Measurements from ENCODE around the gene FIBCD1. TPM values are rescaled to one million over a fixed set of nuclear protein-coding genes. Genes with fewer than 3 reads are reported as not detected.

The FIBCD1 gene
- total RNA-seq, 2 donors from 2014 or later = 0.20 to 4.6 TPM

GRCh38 chr9:130857864-130858738, 80.9 kb downstream of the FIBCD1 start:
- no peaks in the 10 kb centered on the region for H3K9me3 ChIP-seq
- no peak for TF ChIP-seq CTCF (IDR thresholded peaks at IDR 0.05)
- H3K27ac ChIP-seq = peak overlapping the region; percentile 60 to 79
- H3K4me3 ChIP-seq = no peak overlapping the region
- no peaks in the 10 kb centered on the region for H3K27me3 ChIP-seq
- H3K4me1 ChIP-seq = peaks cover 0 to 40% of the 10 kb centered on the region in 2 donors
- peak; percentile 91 for DNase-seq (ENCODE audit: low spot score)
- H3K36me3 ChIP-seq = peaks cover 41% of the 10 kb centered on the region

GRCh38 chr9:130856474-130856873, 82.6 kb downstream of the FIBCD1 start:
- DNase-seq (ENCODE audit: low spot score) = no peak
- peaks cover 0 to 36% of the 10 kb centered on the region in 2 donors for H3K4me1 ChIP-seq
- no peaks in the 10 kb centered on the region for H3K9me3 ChIP-seq
- no peak overlapping the region for H3K27ac ChIP-seq
- no peaks in the 10 kb centered on the region for H3K27me3 ChIP-seq
- no peak overlapping the region for H3K4me3 ChIP-seq
- H3K36me3 ChIP-seq = peaks cover 35% of the 10 kb centered on the region
- TF ChIP-seq CTCF (IDR thresholded peaks at IDR 0.05) = no peak

- Histone ChIP-seq H3K27ac (no peak overlapping the region), H3K9me3 (no peaks in the 10 kb centered on the region), H3K36me3 (peaks cover 31% of the 10 kb centered on the region), H3K27me3 (no peaks in the 10 kb centered on the region), H3K4me3 (no peak overlapping the region), H3K4me1 (peaks cover 0 to 19% of the 10 kb centered on the region in 2 donors)
- TF ChIP-seq CTCF (IDR thresholded peaks at IDR 0.05) = no peak
- DNase-seq (ENCODE audit: low spot score) = no peak
These were observed 84.2 kb downstream of the FIBCD1 start for GRCh38 chr9:130854835-130855234.

- H3K9me3 ChIP-seq = no peaks in the 10 kb centered on the region
- H3K36me3 ChIP-seq = peaks cover 30% of the 10 kb centered on the region
- H3K4me1 ChIP-seq = peaks cover 0 to 15% of the 10 kb centered on the region in 2 donors
- TF ChIP-seq CTCF (IDR thresholded peaks at IDR 0.05) = no peak
- H3K27ac ChIP-seq = no peak overlapping the region
- H3K27me3 ChIP-seq = no peaks in the 10 kb centered on the region
- DNase-seq (ENCODE audit: low spot score) = no peak
- no peak overlapping the region for H3K4me3 ChIP-seq
These were observed 85.0 kb downstream of the FIBCD1 start for GRCh38 chr9:130854092-130854491.

GRCh38 chr9:130852801-130853200, 86.2 kb downstream of the FIBCD1 start:
- H3K27ac ChIP-seq = no peak overlapping the region
- peaks cover 0 to 10% of the 10 kb centered on the region in 2 donors for H3K4me1 ChIP-seq
- peaks cover 30% of the 10 kb centered on the region for H3K36me3 ChIP-seq
- no peak overlapping the region for H3K4me3 ChIP-seq
- TF ChIP-seq CTCF (IDR thresholded peaks at IDR 0.05) = no peak
- DNase-seq (ENCODE audit: low spot score) = peak; percentile 48
- H3K9me3 ChIP-seq = no peaks in the 10 kb centered on the region
- H3K27me3 ChIP-seq = no peaks in the 10 kb centered on the region

Other genes starting within 250 kb of the FIBCD1 start
- gene EXOSC2, start 245.5 kb downstream of the FIBCD1 start, total RNA-seq = 10 to 100 TPM in 1 of 2 donors, 1 to 10 TPM in 1; 7.3 to 15.9 TPM
- gene ABL1, start 104.0 kb downstream of the FIBCD1 start, total RNA-seq = 10 to 100 TPM; 26.3 to 38.9 TPM
- not detected for gene QRFP, start 42.4 kb downstream of the FIBCD1 start, total RNA-seq
- gene LAMC3, start 69.9 kb upstream of the FIBCD1 start, total RNA-seq = 1 to 10 TPM in 1 of 2 donors, under 1 TPM in 1; 0.56 to 1.6 TPM
- gene AIF1L, start 157.3 kb upstream of the FIBCD1 start, total RNA-seq = 10 to 100 TPM; 15.4 to 27.3 TPM
- 10 to 100 TPM; 29.5 to 31.6 TPM for gene NUP214, start 186.3 kb upstream of the FIBCD1 start, total RNA-seq